Fibroblast of the aortic adventitia (primary cell): ENCODE measurements around the gene SMARCD2. TPM values are rescaled to one million over a fixed set of nuclear protein-coding genes. Genes with fewer than 3 reads are reported as not detected.

ENCODE experiments used
- DNase-seq: peaks from one replicate; pipeline ENCODE4 v3.0.0-alpha.2; 2010; ENCODE audit warnings: low read depth
- H3K4me3 ChIP-seq: 2 replicates; pipeline ENCODE4 v1.5.1; 2011; ENCODE audit warnings: low read depth, mild to moderate bottlenecking, control low read depth, low read length, moderate library complexity
- CTCF ChIP-seq: IDR thresholded peaks from 2 replicates; pipeline ENCODE4 v1.5.1; 2011; ENCODE audit warnings: mild to moderate bottlenecking, low read length, control low read depth, inconsistent platforms; ENCODE audit not compliant: insufficient read depth
- total RNA-seq: library from RNA; depleted of rRNA; stranded (reverse); fragments of >200 nt; gene quantifications from 2 replicates; pipeline ENCODE4 v1.2.3, GENCODE V29; 2012; ENCODE audit warnings: low replicate concordance

Gene SMARCD2
- total RNA-seq, 1 donor = 50.1 TPM

- no peak for TF ChIP-seq CTCF
- no peak for DNase-seq
- H3K4me3 ChIP-seq = peak overlapping the region; percentile 92
Observed at GRCh38 chr17:63842173-63842539, 329 bp downstream of the SMARCD2 start.

- TF ChIP-seq CTCF = no peak
- peak; percentile 47 for DNase-seq
- peak overlapping the region; percentile 92 for H3K4me3 ChIP-seq
Observed at GRCh38 chr17:63841350-63842172, 924 bp downstream of the SMARCD2 start.

GRCh38 chr17:63840591-63841349 lies 1.7 kb downstream of the SMARCD2 start:
- H3K4me3 ChIP-seq = peak overlapping the region; percentile 92
- no peak for TF ChIP-seq CTCF
- peak; percentile 46 for DNase-seq

- H3K4me3 ChIP-seq = no peak overlapping the region
- no peak for TF ChIP-seq CTCF
- peak; percentile 91 for DNase-seq
Observed at GRCh38 chr17:63838631-63839171, 3.8 kb downstream of the SMARCD2 start.

- H3K4me3 ChIP-seq = no peak overlapping the region
Observed at GRCh38 chr17:63837962-63838600, 4.4 kb downstream of the SMARCD2 start.

More at GRCh38 chr17:63837962-63838600, 4.4 kb downstream of the SMARCD2 start:
- DNase-seq = no peak
- no peak for TF ChIP-seq CTCF
